Testis (tissue), 2 donors: ENCODE data around the gene GRIP1.

Source experiments
- CTCF ChIP-seq, 3 experiments: fragments of 450-650 bp in 2 of 3; fragments of 200-600 bp in 1 of 3; sonication (generic) in 1 of 3; IDR thresholded peaks; one replicate each; pipeline ENCODE4 v1.5.1; 2016 to 2019; ENCODE audit warnings: antibody characterized with exemption in 3 of 3, mild to moderate bottlenecking in 2 of 3, moderate library complexity in 1 of 3
- POLR2A ChIP-seq: fragments of 450-650 bp; IDR thresholded peaks from one replicate; pipeline ENCODE4 v1.6.1; 2017; ENCODE audit warnings: antibody characterized with exemption, mild to moderate bottlenecking, moderate library complexity

GRCh38 chr12:66662729-66663128, 16.1 kb downstream of the GRIP1 start:
- TF ChIP-seq POLR2A (no peak), CTCF (IDR thresholded peaks at IDR 0.05) (no peak)
